Loucy (cell line): ENCODE data around the gene SLC4A5.

Source experiments
- CTCF ChIP-seq: fragments of 200-600 bp; sonication (generic); conservative IDR thresholded peaks from 2 replicates; pipeline ENCODE4 v1.5.1; 2014; ENCODE audit warnings: mild to moderate bottlenecking, antibody characterized with exemption, low read length
- EZH2phosphoT487 ChIP-seq: fragments of 200-600 bp; IDR thresholded peaks from 2 replicates; pipeline ENCODE4 v1.6.1; 2018; ENCODE audit warnings: antibody characterized with exemption, mild to moderate bottlenecking, moderate library complexity, borderline replicate concordance

DNA sequence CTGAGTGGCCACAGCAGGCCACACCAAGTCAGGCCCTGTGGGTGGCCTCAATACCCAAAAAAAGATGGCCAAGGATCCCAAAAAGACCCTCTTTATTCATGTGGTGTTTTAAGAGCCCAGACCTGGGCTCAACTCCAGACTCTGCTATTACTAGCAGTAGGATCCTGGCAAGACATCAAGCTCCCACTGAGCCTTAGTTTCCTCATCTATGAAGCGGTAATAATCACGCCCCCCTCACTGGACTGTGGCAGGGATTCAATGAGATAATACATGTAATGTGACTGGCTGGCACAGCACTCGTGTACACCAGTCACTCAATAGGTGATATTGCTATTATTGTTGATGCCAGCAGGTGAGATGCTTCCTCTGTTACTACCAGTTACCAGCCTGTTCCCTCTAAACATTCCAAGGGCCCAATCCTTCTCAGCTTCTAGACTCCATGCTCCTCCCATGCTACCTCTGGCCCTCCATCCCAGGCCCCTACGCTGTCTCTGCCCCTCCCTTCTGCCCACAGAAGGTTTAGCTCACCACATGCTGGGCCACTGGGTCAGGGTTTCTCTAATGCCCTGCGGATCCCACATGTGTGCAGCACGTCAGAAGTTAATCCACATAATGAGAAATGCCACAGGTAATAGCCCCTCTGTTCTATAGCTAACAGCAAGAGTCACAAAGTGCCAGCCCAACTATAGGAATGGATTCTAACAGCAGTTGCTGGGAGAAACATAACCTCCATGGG is 51.2 kb downstream of the SLC4A5 start:
- no peak for TF ChIP-seq CTCF
- TF ChIP-seq EZH2phosphoT487, result no peak
